Measurements from ENCODE around the gene EOGT. TPM values are rescaled to one million over a fixed set of nuclear protein-coding genes. Genes with fewer than 3 reads are reported as not detected.

Gene EOGT
- total RNA-seq, 2 donors from 2014 or later, result 12.0 to 31.8 TPM

DNA sequence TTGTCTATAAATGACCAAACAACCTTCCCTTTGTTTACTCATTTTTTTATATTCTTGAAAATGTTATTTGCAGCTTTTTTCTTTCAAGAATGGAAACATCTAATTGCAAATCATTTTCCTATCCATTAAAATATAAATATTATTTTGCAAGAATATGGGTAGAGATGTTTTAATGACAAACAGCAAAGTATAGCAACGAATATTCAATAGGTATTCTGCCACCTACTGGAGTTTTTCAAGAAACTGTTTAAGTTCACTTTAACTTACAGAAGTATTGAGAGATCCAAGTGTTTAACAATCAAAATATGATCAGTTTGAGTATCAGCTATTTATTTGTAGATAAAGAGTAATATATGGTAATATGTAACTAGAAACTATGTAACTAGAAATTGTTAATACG, 6.9 kb upstream of the EOGT start:
- Mint-ChIP-seq H3K27me3 (no peaks in the 10 kb centered on the region), H3K4me1 (ENCODE audit: low read depth in 2 of 2) (peaks cover 0 to 4% of the 10 kb centered on the region in 2 donors), H3K36me3 (peaks cover 7% of the 10 kb centered on the region), H3K4me3 (no peak overlapping the region), H3K27ac (no peak overlapping the region), H3K9me3 (no peaks in the 10 kb centered on the region)
- no peak for ATAC-seq
- no peak for DNase-seq (ENCODE audit: low spot score)

DNA sequence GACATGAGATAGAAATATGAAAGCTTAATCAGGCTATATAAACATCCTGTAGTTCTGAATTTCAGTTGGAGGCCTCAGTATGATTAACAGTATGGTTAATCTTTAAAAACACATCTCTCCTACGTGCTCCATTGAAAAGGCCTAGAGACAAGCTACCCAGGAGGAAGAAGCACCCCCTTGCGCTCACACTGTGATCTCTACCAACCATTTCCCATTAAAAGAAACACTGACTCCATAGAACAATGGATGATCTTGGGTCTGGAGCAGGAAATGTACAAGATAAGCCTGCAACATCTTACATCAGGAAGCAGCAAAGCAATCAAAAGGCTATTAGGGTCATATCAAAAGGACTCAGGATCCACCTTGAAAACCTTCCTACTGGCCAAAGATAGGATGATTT, 3.4 kb upstream of the EOGT start:
- no peak for ATAC-seq
- Mint-ChIP-seq H3K4me1 (ENCODE audit: low read depth in 2 of 2) (peaks cover 13 to 16% of the 10 kb centered on the region in 2 donors), H3K27me3 (no peaks in the 10 kb centered on the region), H3K27ac (no peak overlapping the region), H3K36me3 (no peaks in the 10 kb centered on the region), H3K4me3 (no peak overlapping the region), H3K9me3 (no peaks in the 10 kb centered on the region)
- DNase-seq (ENCODE audit: low spot score), result no peak

DNA sequence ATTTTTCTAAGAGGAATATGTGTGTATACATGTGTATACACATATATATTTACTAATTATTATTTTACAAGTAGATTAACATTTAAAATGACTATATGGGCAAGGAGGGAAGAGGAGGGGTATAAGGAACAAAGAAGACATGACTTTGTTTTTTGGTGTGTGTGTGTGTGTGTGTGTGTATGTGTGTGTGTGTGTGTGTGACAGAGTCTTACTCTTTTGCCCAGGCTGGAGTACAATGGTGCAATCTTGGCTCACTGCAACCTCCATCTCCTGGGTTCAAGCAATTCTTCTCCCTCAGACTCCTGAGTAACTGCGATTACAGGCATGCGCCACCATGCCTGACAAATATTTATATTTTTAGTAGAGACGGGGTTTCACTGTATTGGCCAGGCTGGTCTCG, 2.6 kb upstream of the EOGT start:
- no peaks in the 10 kb centered on the region for H3K9me3 Mint-ChIP-seq
- no peak for ATAC-seq
- peaks cover 16 to 19% of the 10 kb centered on the region in 2 donors for H3K4me1 Mint-ChIP-seq (ENCODE audit: low read depth in 2 of 2)
- no peaks in the 10 kb centered on the region for H3K27me3 Mint-ChIP-seq
- H3K27ac Mint-ChIP-seq, result no peak overlapping the region
- H3K4me3 Mint-ChIP-seq, result no peak overlapping the region
- H3K36me3 Mint-ChIP-seq, result peaks cover 3% of the 10 kb centered on the region
- no peak for DNase-seq (ENCODE audit: low spot score)

GRCh38 chr3:69014022-69014580, 617 bp upstream of the EOGT start:
- Mint-ChIP-seq H3K27me3 (no peaks in the 10 kb centered on the region), H3K4me1 (ENCODE audit: low read depth in 2 of 2) (peaks cover 16 to 19% of the 10 kb centered on the region in 2 donors)
- DNase-seq (ENCODE audit: low spot score), result no peak

DNA sequence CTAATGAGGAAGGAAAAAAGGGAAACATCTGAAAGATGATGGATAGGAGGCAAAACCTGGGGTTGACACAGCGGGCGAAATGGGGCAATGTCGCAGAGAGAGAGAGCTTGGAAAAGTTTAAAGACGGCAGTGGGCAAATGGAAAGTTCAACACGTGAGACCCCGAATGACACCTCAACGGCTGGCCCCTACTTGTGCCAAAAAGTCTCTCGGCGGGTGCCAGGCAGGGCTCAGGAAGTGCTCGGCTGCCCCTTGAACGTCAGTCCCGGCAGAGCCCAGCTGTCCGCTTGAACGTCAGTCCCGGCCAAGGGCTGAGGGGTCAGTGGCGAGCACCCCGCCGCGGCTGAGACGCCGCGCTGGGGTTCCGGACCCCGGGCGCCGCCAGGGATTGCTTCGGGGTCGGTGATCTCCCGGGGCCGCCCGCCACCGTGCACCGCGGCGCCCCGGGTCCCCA, 658 bp downstream of the EOGT start:
- peaks cover 4% of the 10 kb centered on the region for H3K36me3 Mint-ChIP-seq
- no peaks in the 10 kb centered on the region for H3K9me3 Mint-ChIP-seq
- DNase-seq (ENCODE audit: low spot score) (no peak), ATAC-seq (peak in 1 of 2 donors; percentile 51)
- peaks cover 16 to 23% of the 10 kb centered on the region in 2 donors for H3K4me1 Mint-ChIP-seq (ENCODE audit: low read depth in 2 of 2)
- H3K27ac Mint-ChIP-seq, result peak overlapping the region; percentile 57 to 75
- no peaks in the 10 kb centered on the region for H3K27me3 Mint-ChIP-seq
- H3K4me3 Mint-ChIP-seq, result peak overlapping the region; percentile 92

More at GRCh38 chr3:69014022-69014580, 617 bp upstream of the EOGT start:
- Mint-ChIP-seq H3K27ac (peak overlapping the region; percentile 60 to 74), H3K36me3 (peaks cover 4% of the 10 kb centered on the region), H3K4me3 (peak overlapping the region; percentile 75), H3K9me3 (no peaks in the 10 kb centered on the region)
- ATAC-seq, result no peak

GRCh38 chr3:69012100-69012799, 1.2 kb downstream of the EOGT start:
- Mint-ChIP-seq H3K9me3 (no peaks in the 10 kb centered on the region), H3K27me3 (no peaks in the 10 kb centered on the region), H3K36me3 (peaks cover 4% of the 10 kb centered on the region), H3K27ac (peak overlapping the region; percentile 57 to 75), H3K4me1 (ENCODE audit: low read depth in 2 of 2) (peaks cover 16 to 23% of the 10 kb centered on the region in 2 donors), H3K4me3 (peak overlapping the region; percentile 92)
- DNase-seq (ENCODE audit: low spot score) (no peak), ATAC-seq (no peak)

DNA sequence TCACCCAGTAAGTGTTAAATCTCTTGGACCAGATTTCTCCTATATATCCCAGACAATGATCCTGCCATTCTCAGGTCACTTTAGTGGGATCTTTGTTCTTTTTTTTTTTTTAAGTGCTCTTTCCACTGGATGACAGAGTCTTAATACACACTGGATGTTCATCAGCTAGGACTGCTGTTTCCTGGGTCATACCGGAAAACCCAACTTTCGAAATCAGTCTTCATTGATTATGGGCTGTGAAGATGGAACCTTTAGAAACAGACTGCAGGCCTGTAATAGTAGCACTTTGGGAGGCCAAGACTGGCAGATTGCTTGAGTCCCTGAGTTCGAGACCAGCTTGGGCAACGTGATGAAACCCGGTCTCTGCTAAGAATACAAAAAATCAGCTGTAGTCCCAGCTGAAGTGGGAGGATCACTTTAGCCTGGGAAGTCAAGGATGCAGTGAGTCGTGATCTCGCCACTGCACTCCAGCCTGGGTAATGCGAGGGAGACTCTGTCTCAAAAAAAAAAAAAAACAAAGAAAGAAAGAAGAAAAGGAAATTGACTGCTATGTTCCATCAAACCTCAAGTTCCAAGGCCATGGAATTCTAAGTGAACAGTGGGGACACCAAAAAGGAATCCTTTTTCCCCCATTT, 2.3 kb downstream of the EOGT start:
- peak overlapping the region; percentile 78 for H3K4me3 Mint-ChIP-seq
- H3K9me3 Mint-ChIP-seq, result no peaks in the 10 kb centered on the region
- H3K27ac Mint-ChIP-seq, result no peak overlapping the region
- no peak for ATAC-seq
- H3K27me3 Mint-ChIP-seq, result no peaks in the 10 kb centered on the region
- H3K36me3 Mint-ChIP-seq, result peaks cover 4% of the 10 kb centered on the region
- no peak for DNase-seq (ENCODE audit: low spot score)
- peaks cover 16 to 23% of the 10 kb centered on the region in 2 donors for H3K4me1 Mint-ChIP-seq (ENCODE audit: low read depth in 2 of 2)

GRCh38 chr3:69009559-69010410, 3.7 kb downstream of the EOGT start:
- peaks cover 11 to 13% of the 10 kb centered on the region in 2 donors for H3K4me1 Mint-ChIP-seq (ENCODE audit: low read depth in 2 of 2)
- ATAC-seq (no peak), DNase-seq (ENCODE audit: low spot score) (no peak)
- no peak overlapping the region for H3K27ac Mint-ChIP-seq
- H3K36me3 Mint-ChIP-seq, result peaks cover 4% of the 10 kb centered on the region
- H3K4me3 Mint-ChIP-seq, result no peak overlapping the region
- H3K9me3 Mint-ChIP-seq, result no peaks in the 10 kb centered on the region
- no peaks in the 10 kb centered on the region for H3K27me3 Mint-ChIP-seq

DNA sequence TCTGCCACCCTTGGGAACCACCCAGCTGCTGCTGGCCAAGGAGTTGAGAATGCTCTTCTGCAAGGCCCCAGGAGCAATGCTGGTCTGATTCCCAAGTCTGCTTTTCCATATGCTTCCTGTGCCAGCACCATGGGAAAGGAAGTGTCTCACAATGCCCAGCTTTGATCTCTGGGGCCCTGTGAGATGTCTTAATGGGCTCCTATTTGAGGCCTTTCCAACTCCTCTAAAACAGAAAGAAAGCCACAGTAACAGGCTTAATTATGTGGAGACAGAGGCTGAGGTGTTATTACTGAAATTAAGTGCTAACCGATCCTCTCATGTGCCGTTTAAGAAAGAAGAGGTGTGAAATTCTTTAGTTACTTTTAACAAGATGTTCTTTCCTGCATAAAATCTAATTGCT, 4.5 kb downstream of the EOGT start:
- no peaks in the 10 kb centered on the region for H3K9me3 Mint-ChIP-seq
- ATAC-seq (no peak), DNase-seq (ENCODE audit: low spot score) (no peak)
- H3K27ac Mint-ChIP-seq, result no peak overlapping the region
- no peaks in the 10 kb centered on the region for H3K27me3 Mint-ChIP-seq
- no peak overlapping the region for H3K4me3 Mint-ChIP-seq
- H3K4me1 Mint-ChIP-seq (ENCODE audit: low read depth in 2 of 2), result peaks cover 7 to 13% of the 10 kb centered on the region in 2 donors
- H3K36me3 Mint-ChIP-seq, result peaks cover 4% of the 10 kb centered on the region

DNA sequence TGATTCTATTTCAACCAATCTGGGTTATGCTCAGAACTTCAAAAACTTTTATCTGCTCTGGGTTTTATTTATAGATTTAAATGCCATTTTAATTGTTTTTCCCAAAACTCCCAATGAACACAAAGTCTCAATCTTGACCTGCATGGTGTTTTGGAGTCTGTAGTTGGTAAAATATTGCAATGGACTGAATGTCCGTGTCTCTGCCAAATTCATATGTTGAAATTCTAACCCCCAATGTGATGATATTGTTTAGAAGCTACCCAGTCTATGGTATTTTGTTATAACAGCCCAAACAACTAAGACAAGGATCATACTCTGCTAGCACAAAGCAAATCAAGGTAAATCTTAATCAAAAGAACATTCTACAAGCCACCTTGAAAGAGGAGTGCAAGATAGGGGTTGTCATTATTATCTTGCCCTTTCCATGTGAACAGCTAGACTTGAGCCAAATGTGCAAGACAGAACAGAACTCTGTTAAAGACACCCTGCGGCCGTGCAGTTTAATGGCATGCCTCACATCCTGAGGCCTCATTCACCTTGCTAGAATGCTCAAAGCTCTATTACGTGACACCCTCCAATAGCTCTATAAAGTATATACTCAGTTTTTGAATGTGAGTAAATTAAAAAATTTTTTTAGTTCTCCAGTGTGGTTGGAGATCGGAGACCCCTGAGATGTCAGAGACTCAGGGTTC, 7.5 kb downstream of the EOGT start:
- no peak for DNase-seq (ENCODE audit: low spot score)
- H3K4me3 Mint-ChIP-seq, result no peak overlapping the region
- no peaks in the 10 kb centered on the region for H3K9me3 Mint-ChIP-seq
- H3K4me1 Mint-ChIP-seq (ENCODE audit: low read depth in 2 of 2), result peaks cover 0 to 4% of the 10 kb centered on the region in 2 donors
- H3K27me3 Mint-ChIP-seq, result no peaks in the 10 kb centered on the region
- no peak for ATAC-seq
- peaks cover 5% of the 10 kb centered on the region for H3K36me3 Mint-ChIP-seq
- no peak overlapping the region for H3K27ac Mint-ChIP-seq

DNA sequence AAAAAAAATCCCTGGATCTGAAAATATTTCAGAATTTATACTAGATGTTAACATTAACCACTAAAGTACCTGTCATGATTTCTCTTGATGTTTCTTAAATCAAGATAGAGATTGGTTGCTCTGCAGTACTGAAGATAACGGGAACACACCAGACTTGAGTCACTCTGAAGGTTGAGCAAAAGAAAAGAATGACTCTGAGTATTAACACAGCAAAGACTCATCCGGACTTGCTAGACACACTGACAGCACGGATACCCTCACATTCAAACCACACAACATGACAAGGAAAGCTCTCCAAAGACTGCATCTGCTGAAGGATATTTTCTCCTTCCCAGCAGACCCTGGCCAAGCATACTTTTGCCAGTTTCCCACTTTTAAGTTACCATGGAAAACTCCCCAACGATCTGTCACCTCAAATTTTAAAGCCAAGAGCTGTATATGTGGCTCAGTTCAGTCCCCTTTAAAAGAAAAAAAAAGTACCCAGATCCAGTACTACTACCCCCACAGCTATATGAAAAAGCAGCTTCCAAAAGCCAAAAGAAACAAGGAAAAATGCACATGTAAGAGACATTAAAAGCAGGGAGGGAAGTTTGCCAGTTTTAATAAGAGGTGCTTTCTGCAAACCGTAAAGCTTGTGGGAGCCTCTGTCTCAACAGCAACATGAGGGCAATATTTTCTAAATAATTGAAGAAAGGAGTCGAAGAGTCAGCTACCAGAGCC, 8.3 kb downstream of the EOGT start:
- no peaks in the 10 kb centered on the region for H3K27me3 Mint-ChIP-seq
- ATAC-seq (no peak), DNase-seq (ENCODE audit: low spot score) (no peak)
- peaks cover 0 to 4% of the 10 kb centered on the region in 2 donors for H3K4me1 Mint-ChIP-seq (ENCODE audit: low read depth in 2 of 2)
- H3K36me3 Mint-ChIP-seq, result peaks cover 5% of the 10 kb centered on the region
- no peak overlapping the region for H3K4me3 Mint-ChIP-seq
- no peaks in the 10 kb centered on the region for H3K9me3 Mint-ChIP-seq
- H3K27ac Mint-ChIP-seq, result no peak overlapping the region

- ATAC-seq, result no peak
- H3K36me3 Mint-ChIP-seq, result peaks cover 5% of the 10 kb centered on the region
Observed at GRCh38 chr3:69004138-69004537, 9.3 kb downstream of the EOGT start.

DNA sequence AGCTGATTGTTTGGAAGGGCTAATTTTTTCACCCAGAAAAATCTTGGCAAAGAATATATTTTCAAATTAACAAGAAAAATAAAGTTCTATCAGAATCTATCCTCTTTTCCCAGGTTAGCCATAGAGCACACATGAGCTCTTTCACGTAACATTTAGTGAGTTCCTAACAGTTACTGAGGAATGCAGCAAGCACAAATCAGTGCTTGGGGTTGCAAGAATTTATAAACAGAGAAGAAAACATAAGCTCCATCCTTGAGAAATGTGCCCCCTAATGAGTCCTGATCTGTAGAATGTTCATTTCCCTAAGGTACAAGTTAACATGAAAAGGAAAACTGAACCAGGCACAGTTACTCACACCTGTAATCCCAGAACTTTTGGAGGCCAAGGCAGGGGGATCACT, 13.9 kb downstream of the EOGT start:
- Mint-ChIP-seq H3K27me3 (no peaks in the 10 kb centered on the region), H3K4me1 (ENCODE audit: low read depth in 2 of 2) (peaks cover 4 to 13% of the 10 kb centered on the region in 2 donors), H3K36me3 (peaks cover 17% of the 10 kb centered on the region), H3K27ac (no peak overlapping the region), H3K9me3 (no peaks in the 10 kb centered on the region), H3K4me3 (no peak overlapping the region)
- no peak for DNase-seq (ENCODE audit: low spot score)
- no peak for ATAC-seq

More at GRCh38 chr3:69004138-69004537, 9.3 kb downstream of the EOGT start:
- no peaks in the 10 kb centered on the region for H3K9me3 Mint-ChIP-seq
- peaks cover 0 to 4% of the 10 kb centered on the region in 2 donors for H3K4me1 Mint-ChIP-seq (ENCODE audit: low read depth in 2 of 2)
- H3K27ac Mint-ChIP-seq, result no peak overlapping the region
- no peak overlapping the region for H3K4me3 Mint-ChIP-seq
- no peaks in the 10 kb centered on the region for H3K27me3 Mint-ChIP-seq
- DNase-seq (ENCODE audit: low spot score), result no peak

All from natural killer cell treated with Interleukin-12 subunit alpha and Interleukin-12 subunit beta and Interleukin-15 and Interleukin-18, amount 100 ng/mL, for 72 hours (primary cell).